Neural cell (in vitro differentiated cells): ENCODE results near the gene SEMA7A.
"Not testable (repeated sequence)": the region's sequence is repeated elsewhere in the genome, so short reads cannot be mapped to it uniquely, and the experiment has no call there.

Experiments
- CTCF ChIP-seq: fragments of 450-650 bp; IDR thresholded peaks from 2 replicates; pipeline ENCODE4 v1.5.1; 2014; ENCODE audit warnings: antibody characterized with exemption, mild to moderate bottlenecking, moderate library complexity; ENCODE audit not compliant: poor library complexity, severe bottlenecking
- EZH2 ChIP-seq: fragments of 200-600, 300-800 bp; shearing (Covaris generic), sonication (generic); IDR thresholded peaks from 2 replicates; pipeline ENCODE4 v1.6.1; 2014; ENCODE audit warnings: antibody characterized with exemption, low read length, borderline replicate concordance, mild to moderate bottlenecking; ENCODE audit not compliant: insufficient read depth, poor library complexity, severe bottlenecking
- SMC3 ChIP-seq: fragments of 450-650 bp; conservative IDR thresholded peaks from 2 replicates; pipeline ENCODE4 v1.6.1; 2014; ENCODE audit warnings: antibody characterized with exemption, mild to moderate bottlenecking, moderate library complexity; ENCODE audit not compliant: poor library complexity

- not testable (repeated sequence) for TF ChIP-seq CTCF, EZH2, SMC3
Observed at GRCh38 chr15:74480364-74480763, 46.6 kb upstream of the SEMA7A start.
